Stromal cell of bone marrow (primary cell): ENCODE results near the gene PSMA8.
"Not testable (repeated sequence)": the region's sequence is repeated elsewhere in the genome, so short reads cannot be mapped to it uniquely, and the experiment has no call there.

Source experiments
- DNase-seq: peaks from one replicate; pipeline ENCODE4 v3.0.0-alpha.2; 2012; ENCODE audit warnings: low read depth

PSMA8 gene

DNA sequence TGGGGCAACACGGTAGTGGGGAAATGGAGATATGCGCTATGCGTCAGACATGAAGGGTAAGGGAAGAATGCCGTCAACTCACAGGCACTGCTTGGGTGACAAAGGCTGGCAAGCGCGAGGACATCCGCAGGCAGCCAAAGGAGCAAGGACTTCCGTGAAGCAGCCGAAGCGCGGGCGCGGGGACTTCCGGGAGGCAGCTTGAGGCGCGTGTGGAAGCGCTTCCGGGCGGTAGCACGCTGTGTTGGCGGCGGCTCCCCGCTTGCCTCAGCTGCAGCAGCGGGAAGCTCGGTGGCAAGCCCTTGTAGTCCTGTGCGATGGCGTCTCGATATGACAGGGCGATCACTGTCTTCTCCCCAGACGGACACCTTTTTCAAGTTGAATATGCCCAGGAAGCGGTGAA lies at the start of gene PSMA8:
Gene PSMA8, plus strand, starts transcription at position 218 of the 400 bp plus-strand sequence. Its CDS starts 97 bp downstream, at position 315.
- no peak for DNase-seq

DNA sequence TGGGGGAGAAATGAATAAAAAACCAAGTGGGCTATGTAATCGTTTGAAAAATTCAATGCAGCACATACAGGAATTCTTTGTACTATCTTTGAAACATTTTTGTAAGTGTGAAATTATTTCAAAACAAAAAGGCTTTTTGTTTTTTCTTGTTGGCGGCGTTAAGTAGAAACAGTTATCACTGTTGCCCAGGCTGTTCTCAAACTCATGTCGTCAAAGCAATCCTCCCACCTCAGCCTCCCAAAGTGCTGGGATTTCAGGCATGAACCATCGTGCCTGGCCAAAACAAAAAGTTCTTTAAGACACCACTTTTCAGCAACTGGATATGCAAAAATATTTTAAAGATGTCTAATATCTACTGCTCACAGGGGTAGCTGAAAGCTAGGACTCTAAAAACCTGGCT lies 48.6 kb upstream of the PSMA8 start:
- DNase-seq, result no peak

DNA sequence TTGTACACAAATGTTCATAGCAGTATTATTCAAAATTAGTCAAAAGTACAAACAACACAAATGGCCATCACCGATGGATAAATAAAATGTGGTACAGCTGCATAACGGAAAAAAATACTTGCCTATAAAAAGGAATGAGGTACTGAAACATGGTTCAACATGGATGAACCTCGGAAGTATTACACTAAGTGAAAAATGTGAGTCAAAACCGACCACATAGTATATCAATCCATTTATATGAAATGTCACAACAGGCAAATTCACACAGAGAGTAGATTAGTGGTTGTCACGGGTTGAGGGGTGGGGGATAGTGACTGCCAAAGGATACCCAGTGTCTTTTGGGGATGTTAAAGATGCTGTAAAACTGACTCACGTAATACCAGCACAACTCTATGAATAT lies 46.7 kb upstream of the PSMA8 start:
- DNase-seq, result no peak

DNA sequence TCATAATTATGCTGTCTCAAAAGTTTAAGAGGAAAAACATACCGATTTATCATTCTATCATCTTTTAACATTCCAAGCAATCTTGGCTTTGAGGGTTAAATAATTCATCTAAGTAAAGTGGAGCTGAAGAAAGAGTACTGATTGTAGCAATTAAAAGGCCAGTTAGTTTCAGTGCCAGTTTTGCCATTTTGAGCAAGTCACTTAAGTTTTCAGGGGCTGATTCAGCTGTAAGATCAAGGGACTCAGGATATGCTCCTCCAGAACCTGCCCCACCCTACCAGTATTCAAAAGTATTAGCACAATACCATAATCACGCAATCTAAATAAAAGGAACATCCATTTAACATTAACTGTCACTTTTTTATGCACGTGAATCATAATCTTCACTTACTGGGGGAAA lies 45.2 kb upstream of the PSMA8 start:
- DNase-seq, result no peak

DNA sequence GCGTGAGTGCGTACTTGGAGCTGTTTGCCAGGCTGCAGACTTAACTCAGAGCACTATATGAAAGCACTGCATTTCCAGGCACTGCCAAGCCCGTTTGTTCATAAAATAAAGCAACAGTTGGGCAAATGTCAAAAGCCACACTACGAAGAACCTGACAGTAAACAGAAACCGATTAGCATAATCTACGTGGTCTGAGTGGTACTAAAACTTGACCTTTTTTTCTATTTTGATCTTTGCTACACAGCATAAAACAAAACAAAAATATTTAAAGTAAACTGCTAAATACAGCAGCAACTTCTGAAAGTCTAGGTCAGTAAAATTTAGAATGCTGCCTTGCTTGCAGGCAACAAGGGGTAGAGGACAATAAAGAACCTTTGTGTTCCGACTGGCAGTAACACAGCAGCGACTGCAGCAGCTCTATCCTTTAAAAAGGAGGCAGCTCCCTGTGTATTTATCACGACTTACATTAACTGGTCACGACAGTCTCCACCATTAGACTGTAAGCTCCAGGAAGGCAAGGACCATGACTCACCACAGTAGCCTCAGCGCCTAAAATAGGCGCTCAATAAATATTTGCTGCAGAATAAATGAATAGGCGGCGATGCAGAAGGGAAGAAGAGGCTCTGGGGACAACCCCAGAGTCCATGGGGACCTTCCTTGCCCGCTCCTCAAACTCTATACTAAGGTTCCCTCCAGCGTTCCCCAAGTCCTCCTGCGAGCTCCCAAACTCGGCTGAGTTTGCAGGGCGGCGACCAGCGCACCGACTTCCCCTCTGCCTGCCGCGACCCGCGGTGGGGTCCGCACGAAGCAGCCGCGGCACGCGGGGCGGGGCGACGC lies 44.2 kb upstream of the PSMA8 start:
- no peak for DNase-seq

DNA sequence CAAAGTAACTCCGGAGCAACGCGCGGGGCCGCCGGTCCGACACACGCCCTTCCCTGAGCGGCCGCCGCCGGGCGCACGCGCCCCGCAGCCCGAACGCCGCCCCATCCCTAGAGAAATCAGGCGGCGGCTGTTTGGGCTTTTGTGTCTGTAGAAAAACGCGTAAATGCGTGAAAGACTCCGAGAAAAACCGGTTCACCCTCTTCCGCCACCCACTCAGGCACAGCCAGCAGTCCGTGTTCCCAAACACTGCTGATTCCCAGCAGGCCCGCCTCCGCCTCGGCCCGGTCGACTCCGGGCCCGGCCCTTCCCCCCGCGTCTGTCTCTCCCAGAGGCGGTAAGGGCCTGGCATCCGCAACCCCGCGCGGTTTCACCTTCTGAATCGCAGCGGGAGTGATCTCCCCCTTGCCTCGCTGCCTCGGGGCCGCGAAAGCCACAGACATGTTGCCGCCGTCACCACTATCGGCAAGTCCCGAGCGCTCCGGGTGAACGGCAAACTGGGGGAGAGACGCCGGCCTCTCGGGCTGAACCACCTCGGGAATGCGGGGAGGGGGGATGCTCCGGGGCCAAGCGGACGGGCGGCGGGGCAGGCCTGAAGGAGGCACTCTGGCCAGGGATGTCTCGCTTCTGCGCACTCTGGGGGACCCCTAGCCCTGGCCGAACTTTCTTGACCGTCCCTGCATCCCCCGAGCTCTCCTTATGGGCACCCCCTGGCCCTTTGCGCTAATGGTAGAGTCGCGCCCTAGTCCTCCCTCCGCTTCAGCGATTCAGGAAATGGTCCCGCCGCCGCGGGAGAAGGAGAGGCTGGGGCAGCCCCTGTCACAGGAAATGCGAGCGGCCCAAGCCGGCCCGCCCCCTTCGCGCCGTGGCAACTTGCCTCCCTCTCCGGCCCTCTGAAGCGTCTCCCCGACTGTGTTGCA lies 43.3 kb upstream of the PSMA8 start, which contains the start of gene SS18:
Gene SS18, minus strand, starts transcription at position 484 of the 917 bp plus-strand sequence. Its CDS starts 44 bp downstream, at position 440.
- DNase-seq, result peak; percentile 93

DNA sequence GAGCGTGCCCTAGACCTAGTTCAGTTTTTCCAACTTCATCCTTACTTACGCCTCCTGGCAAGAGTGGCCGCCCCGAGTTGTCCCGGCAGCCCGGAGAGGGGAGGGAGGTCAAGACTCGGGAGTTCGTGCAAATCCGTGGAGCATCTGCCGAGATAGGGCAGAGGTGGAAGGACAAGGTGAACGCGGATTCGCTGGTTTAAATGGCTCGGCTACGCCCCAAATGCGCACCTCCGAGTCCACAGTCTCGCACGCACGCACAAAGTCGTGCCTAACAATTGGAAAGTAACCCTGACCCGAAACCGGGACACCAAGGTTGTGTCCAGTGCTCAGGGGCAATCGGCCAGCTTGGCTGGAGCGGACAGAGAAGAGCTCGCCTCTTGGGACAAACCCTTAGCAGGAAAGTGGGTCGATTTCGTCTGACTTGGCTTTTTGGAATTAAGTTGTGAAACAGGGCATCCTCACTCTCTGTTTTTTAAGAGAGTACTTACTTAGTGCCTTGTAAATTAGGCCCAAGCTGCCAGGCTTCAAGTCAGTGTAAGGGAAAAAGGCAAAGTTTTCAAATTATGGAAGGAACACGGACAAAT lies 42.5 kb upstream of the PSMA8 start:
- peak; percentile 32 for DNase-seq

DNA sequence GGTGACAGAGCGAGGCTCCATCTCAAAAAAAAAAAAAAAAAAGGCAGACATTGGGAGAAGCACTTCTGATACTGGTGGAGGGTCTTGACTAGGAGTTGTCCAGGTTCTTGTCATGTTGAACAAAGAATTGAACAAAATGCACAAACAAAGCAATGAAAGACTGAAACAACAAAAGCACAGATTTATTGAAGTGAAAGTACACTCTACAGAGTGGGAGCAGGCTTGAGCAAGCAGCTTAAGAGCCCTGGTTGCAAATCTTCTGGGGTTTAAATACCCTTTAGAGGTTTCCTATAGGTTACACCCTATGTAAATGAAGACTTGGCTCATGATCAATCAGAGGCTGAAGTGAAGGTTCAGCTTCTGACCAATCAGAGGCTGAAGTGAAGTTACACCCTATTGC lies 36.8 kb upstream of the PSMA8 start:
- no peak for DNase-seq

DNA sequence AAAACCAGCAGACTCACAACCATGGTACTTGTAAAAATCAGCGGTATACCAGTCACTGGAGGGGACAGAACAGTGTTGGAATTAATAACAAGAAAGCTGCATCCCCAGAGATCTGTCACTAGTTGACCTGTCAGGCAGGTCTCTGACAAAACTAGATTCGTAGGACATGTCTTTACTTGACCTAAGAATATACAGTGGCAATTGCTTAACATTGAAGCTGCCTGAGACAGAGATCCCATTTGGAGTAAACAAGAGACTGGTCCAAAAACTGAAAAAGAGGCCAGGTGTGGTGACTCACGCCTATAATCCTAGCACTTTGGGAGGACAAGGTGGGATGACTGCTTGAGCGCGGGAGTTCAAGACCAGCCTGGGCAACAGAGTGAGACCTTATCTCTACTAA lies 36.1 kb upstream of the PSMA8 start:
- no peak for DNase-seq

DNA sequence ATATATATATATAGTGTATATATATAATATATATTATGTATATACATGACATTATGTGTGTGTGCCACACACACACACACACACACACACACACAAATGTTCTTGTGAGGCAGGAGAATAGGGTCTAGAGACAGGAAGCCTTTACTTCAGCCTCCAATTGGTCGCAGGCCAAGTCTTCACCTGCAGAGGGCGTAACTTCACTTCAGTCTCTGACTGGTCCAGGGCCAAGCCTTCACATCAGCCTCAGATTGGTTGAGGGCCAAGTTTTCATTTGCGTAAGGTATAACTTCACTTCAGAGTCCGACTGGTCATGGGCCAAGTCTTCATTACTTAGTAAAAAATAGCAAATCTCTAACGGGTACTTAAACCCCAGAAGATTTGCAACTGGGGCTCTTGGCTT lies 30.1 kb upstream of the PSMA8 start:
- DNase-seq, result no peak

DNA sequence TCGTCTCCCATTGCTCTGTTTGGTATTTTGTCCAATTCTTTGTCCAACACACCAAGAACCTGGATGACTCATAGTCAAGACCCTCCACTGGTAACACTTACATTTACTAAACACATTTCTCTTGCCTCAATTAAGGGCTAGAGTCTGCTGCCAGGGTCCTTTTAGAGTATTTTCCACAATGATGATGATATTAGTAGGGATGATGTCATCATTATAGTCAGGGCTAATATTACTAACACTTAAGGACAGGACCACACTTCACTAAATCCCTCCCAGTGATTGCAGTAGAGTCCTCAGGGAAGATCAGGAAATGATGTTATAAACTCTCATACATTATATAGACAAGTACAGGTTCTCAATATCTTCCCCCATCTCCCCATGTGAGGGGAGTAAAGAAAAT lies 29.6 kb upstream of the PSMA8 start:
- no peak for DNase-seq

DNA sequence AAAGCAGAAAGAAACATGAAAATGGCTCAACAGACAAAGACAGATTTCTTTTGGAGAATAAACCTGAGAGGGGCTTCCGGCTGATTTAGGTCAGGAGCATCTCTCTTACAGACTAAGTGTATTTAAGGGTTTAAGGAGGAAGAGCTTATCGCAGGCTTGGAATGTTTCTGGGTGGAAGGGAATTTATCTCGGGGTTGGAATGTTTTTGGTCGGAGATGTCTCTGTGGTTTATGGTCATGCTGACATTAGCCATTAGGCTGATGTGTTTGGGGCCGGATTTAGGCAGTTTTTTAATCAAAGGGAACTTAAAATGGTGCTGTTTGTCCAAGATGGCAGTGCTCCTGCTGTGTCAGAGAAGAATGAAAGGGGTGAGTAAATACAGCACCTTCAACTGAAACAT lies 14.4 kb upstream of the PSMA8 start:
- no peak for DNase-seq

DNA sequence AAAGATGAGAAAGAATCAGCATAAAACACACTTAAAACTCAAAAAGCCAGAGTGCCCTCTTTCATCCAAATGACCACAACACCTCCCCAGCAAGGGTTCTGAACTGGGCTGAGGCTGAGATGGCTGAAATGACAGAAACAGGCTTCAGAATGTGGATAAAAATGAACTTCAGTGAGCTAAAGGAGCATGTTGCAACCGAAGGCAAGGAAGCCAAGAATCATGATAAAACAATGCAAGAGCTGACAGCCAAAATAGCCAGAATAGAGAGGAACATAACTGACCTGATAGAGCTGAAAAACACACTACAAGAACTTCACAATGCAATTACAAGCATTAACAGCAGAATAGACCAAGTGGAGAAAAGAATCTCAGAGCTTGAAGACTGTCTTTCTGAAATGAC lies 12.2 kb upstream of the PSMA8 start:
- no peak for DNase-seq

DNA sequence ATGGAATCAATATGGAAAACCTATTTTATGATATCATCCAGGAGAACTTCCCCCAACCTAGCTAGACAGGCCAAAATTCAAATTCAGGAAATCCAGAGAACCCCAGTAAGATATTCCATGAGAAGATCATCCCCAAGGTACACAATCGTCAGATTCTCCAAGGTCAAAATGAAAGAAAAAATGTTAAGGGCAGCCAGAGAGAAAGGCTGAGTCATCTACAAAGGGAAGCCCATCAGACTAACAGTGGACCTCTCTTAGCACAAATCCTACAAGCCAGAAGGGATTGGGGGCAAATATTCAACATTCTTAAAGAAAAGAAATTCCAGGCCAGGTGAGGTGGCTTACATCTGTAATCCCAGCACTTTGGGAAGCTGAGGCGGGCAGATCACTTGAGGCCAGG lies 11.7 kb upstream of the PSMA8 start:
- not testable (repeated sequence) for DNase-seq

DNA sequence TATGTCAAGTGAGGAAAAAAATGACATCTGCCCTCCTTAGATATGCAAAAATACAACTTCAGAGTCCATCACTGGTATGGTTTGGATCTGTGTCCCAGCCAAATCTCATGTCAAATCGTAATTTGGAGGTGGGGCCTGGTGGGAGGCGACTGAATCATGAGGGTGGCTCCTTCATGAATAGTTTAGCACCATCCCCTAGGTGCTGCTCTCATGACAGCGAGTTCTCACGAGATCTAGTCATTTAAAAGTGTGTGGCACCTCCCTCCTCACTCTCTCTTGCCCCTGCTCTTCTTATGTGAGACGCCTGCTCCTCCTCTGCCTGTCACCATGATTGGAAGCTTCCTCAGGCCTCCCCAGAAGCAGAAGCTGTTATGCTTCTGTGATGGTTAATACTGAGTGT lies 5.9 kb upstream of the PSMA8 start:
- no peak for DNase-seq

DNA sequence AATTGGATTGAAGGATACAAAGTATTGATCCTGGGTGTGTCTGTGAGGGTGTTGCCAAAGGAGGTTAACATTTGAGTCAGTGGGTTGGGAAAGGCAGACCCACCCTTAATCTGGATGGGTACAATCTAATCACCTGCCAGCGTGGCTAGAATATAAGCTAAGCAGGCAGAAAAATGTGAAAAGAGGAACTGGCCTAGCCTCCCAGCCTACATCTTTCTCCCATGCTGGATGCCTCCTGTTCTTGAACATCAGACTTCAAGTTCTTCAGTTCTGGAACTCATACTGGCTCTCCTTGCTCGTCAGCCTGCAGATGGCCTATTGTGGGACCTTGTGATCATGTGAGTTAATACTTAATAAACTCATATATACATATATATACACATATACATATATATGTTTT lies 5.5 kb upstream of the PSMA8 start:
- not testable (repeated sequence) for DNase-seq

DNA sequence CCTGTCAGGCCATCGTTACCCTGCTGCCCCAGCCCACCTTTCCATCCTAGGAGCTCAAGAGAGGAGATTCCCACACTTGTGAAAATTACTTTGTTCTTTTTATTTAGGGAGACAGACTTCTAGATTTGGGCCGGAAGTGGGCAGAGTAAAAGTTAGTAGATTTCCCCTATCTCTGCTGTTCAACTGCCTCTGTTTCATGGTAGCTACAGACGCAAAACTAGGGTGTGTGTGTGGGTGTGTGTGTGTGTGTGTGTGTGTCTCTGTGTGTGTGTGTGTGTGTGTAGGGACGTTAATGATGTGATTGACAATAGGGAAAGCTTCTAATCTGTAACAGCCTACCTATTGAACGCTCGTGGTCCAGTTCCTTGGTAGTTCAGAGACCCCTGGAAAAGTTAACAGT lies 438 bp downstream of the PSMA8 start:
- no peak for DNase-seq

DNA sequence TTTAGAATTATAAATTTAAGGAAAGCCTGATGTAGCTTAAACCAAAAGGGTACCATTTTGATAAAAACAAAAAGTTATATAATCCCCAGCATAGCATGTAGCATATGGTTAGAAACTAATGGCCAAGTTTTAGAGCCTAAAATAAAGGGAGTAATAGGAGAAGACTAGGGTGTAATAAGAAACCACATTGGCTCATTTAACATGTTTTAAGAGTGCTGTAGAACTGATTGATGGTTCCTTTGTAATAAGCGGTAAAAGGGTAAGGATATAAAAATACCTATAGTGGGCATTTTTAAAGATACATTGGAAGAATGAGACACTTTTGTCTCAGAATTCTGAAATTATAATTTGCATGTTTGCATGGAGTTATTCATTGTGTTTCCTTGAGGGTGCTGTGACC lies 1.9 kb downstream of the PSMA8 start:
- no peak for DNase-seq

DNA sequence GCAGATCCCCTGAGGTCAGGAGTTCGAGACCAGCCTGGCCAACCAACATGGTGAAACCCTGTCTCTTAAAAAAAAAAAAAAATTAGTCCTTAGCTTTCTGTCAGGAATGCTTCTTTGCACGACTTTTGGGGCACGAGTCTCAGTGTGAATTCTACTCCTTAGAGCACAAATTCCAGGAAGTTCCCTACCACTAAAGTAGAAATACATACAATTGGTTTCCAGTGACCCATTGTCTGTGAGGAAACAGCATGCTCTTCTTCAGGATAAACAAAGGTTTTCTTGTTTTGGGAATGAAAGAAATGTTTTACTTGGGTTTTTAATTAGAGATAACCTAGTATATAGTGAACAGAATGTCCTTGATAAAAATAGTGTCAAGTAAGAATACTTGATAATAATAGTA lies 23.7 kb downstream of the PSMA8 start:
- no peak for DNase-seq

DNA sequence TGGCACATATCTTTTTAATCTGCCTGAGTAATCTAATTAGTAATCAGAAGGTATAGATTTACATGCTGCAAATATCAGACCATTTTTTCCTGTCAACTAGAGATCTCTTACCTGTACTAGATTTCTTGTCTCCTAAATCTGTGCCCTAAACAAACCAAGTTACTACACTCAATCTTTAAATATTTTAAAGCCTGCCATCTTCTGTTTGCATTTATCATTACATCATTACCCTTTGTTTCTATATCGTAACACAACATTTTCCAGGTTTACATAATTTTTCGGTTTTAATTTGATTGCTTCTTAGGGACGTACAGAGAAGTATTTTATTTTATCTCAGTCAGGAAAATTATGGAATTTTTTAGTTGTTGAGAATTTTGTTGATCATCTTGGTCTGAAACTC lies 25.7 kb downstream of the PSMA8 start:
- DNase-seq, result no peak

DNA sequence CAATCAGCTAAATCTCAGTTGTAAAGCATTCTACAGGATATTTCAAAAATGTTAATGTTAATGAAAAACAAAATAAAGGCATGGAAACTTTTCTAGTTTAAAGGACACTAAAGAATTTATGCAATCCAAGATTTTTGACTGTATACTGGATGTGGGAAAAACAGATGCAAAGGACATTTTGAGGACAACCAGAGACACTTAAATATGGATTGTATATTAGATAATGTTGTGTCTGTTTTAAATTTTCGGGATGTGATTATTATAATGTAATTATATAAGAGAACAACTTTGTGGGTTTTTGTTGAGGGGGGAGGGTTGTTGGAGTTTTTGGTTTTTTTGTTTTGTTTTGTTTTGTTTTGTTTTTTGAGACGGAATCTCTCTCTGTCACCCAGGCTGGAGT lies 30.9 kb downstream of the PSMA8 start:
- DNase-seq, result no peak

DNA sequence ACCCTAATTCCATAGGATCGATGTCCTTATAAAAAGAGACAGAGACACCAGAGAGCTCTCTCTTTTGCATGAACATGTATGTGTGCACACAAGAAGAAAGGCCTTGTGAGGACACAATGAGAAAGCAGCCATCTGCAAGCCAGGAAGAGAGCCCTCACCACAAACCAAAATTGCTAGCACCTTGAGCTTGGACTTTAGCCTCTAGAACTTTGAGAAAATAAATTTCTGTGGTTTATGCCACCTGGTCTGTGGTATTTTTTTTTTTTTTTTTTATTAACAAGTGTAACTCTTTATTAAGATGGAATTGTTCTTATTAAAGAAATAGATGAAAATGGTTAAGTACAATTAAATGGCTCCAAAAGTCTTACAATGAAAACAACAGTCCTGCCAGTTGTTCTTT lies 33.9 kb downstream of the PSMA8 start:
- DNase-seq, result not testable (repeated sequence)

DNA sequence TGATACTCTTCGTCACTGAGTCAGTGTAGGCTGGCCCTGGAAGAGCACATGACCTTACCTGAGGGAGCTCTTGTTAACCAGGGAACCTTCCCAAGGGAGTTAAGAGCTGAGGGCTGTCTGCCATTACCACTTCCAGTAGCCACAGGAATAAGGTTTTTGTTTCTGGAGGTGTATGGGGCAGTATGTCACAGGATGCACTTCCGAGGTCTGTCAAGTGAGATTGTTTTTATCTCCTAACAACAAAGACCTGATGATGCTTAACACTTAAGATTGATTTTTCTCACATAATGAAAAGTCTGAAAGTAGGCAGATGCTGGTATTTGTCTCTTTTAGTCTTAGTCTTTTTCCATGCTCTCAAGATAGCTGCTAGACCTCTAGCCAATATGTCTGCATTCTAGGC lies 41.8 kb downstream of the PSMA8 start:
- no peak for DNase-seq
